GM21576 (cell line): ENCODE measurements around the gene HSPA8.

Experiments used
- ATAC-seq: cut with Tn5 transposase; IDR thresholded peaks from one replicate; pipeline ENCODE4 v1.9.1; 2021; ENCODE audit warnings: mild to moderate bottlenecking, moderate library complexity; ENCODE audit not compliant: unreplicated experiment

Gene HSPA8

GRCh38 chr11:123051146-123051545, 10.8 kb downstream of the HSPA8 start:
- ATAC-seq = no peak

- ATAC-seq = no peak
These were observed 14.0 kb downstream of the HSPA8 start for GRCh38 chr11:123047947-123048293.

- no peak for ATAC-seq
These were observed 14.5 kb downstream of the HSPA8 start for GRCh38 chr11:123047266-123047946.

- ATAC-seq = no peak
These were observed 15.3 kb downstream of the HSPA8 start for GRCh38 chr11:123046473-123047259.

GRCh38 chr11:123045101-123045500, 16.8 kb downstream of the HSPA8 start:
- no peak for ATAC-seq

- no peak for ATAC-seq
These were observed 20.8 kb downstream of the HSPA8 start for GRCh38 chr11:123041185-123041584.

GRCh38 chr11:123040111-123040432, 21.9 kb downstream of the HSPA8 start:
- no peak for ATAC-seq

- ATAC-seq = no peak
These were observed 26.1 kb downstream of the HSPA8 start for GRCh38 chr11:123035831-123036230.

GRCh38 chr11:123034597-123034996, 27.3 kb downstream of the HSPA8 start:
- ATAC-seq = no peak

GRCh38 chr11:123033895-123034294, 28.0 kb downstream of the HSPA8 start:
- no peak for ATAC-seq

- ATAC-seq = no peak
These were observed 31.4 kb downstream of the HSPA8 start for GRCh38 chr11:123030517-123030916.

- peak; percentile 69 for ATAC-seq
These were observed 41.0 kb downstream of the HSPA8 start for GRCh38 chr11:123020968-123021367.

GRCh38 chr11:123018702-123019101, 43.2 kb downstream of the HSPA8 start:
- no peak for ATAC-seq

- no peak for ATAC-seq
These were observed 50.4 kb downstream of the HSPA8 start for GRCh38 chr11:123011510-123011909.
